Effector memory CD8-positive, alpha-beta T cell (primary cell): Measurements from ENCODE around the gene SMIM15.

Source experiments
- ATAC-seq: fragments of 150-1000 bp; cut with Tn5 transposase; replicated peaks from 2 replicates; pipeline ENCODE4 v1.10.0; 2021; ENCODE audit warnings: mild to moderate bottlenecking, moderate library complexity
- DNase-seq, 3 experiments: peaks; one replicate each; pipeline ENCODE4 v3.0.0; 2021
- H3K27ac Mint-ChIP-seq, 2 donors: one replicate each; pipeline ENCODE4 v1.8.0; 2022; ENCODE audit warnings: mild to moderate bottlenecking in 2 of 2, mixed read lengths in 2 of 2, moderate library complexity in 2 of 2
- H3K27me3 Mint-ChIP-seq, 2 donors: one replicate each; pipeline ENCODE4 v1.8.0; 2022; ENCODE audit warnings: mixed read lengths in 2 of 2
- H3K36me3 Mint-ChIP-seq: one replicate; pipeline ENCODE4 v1.8.0; 2022; ENCODE audit warnings: mild to moderate bottlenecking, moderate library complexity, mixed read lengths; ENCODE audit not compliant: insufficient read depth
- H3K4me1 Mint-ChIP-seq, 2 donors: one replicate each; pipeline ENCODE4 v1.8.0; 2022; ENCODE audit warnings: low read depth in 2 of 2, mixed read lengths in 2 of 2
- H3K4me3 Mint-ChIP-seq, 2 donors: one replicate each; pipeline ENCODE4 v1.8.0; 2022; ENCODE audit warnings: mild to moderate bottlenecking in 2 of 2, mixed read lengths in 2 of 2, moderate library complexity in 2 of 2
- H3K9me3 Mint-ChIP-seq, 2 donors: one replicate each; pipeline ENCODE4 v1.8.0; 2022; ENCODE audit warnings: mixed read lengths in 2 of 2

SMIM15 gene

DNA sequence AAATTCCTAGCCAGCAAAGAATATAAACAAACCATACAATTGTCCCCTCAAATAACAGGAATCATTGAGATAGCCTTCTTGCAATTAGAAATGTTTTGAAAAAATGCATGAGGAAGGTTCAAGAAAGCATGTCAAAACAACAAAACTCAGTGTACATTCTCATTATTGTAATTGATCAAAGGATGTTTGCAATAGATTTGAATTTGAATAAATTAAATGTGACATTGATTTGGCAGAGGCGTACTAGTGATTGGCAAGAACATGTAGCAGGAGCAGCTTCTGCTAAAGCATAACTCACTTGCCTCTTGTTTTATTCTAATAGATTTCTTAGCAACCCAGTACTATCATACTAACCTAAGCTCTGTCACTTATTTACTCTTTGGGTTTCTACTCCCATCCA lies 19.9 kb downstream of the SMIM15 start:
- no peak overlapping the region for H3K4me3 Mint-ChIP-seq
- peak overlapping the region in 1 of 2 donors; percentile 2 for H3K27ac Mint-ChIP-seq
- ATAC-seq (no peak), DNase-seq (no peak)
- H3K27me3 Mint-ChIP-seq = no peaks in the 10 kb centered on the region
- no peaks in the 10 kb centered on the region for H3K4me1 Mint-ChIP-seq
- peaks cover 0 to 7% of the 10 kb centered on the region in 2 donors for H3K9me3 Mint-ChIP-seq
- no peaks in the 10 kb centered on the region for H3K36me3 Mint-ChIP-seq

DNA sequence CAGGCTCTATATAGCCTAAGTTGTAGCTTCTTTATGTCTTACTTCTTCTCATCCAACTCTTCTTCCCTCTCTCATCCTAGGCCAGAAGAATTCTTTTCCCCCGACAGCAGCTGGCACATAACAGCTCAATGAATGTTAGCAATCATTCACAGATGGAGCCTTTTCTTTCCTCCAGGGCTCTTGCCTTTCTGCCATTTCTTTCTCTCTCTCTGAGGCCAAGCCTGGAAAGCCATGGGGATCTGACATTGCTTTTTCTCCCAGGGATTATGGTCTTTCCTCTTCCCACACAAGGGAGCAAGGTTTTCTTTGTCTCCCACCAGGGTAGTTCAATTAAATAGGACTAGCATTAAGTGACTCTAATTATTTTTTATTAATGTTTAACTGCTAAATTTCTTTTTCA lies 20.5 kb downstream of the SMIM15 start:
- H3K4me1 Mint-ChIP-seq = no peaks in the 10 kb centered on the region
- no peak overlapping the region for H3K4me3 Mint-ChIP-seq
- H3K9me3 Mint-ChIP-seq = peaks cover 0 to 5% of the 10 kb centered on the region in 2 donors
- DNase-seq (no peak), ATAC-seq (no peak)
- H3K36me3 Mint-ChIP-seq = no peaks in the 10 kb centered on the region
- peak overlapping the region in 1 of 2 donors; percentile 2 for H3K27ac Mint-ChIP-seq
- no peaks in the 10 kb centered on the region for H3K27me3 Mint-ChIP-seq

DNA sequence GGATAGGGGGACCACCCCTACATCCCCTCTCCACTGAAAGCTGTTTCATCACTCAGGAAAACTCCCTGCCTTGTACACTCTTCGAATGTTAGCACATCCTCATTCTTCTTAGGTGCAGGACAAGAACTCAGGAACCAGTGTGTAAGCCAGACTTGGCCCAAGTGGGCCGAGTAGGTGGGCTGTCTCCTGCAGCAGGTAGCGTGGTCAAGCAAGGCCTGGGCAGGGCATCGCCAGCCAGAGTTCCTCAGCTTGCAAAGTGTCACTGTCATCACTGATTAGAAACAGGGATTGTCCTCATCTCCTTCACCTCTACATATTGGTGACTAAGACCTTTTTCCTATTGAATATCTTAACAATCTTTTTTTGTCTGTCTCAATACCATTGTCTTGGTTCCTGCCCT lies 22.3 kb downstream of the SMIM15 start:
- Mint-ChIP-seq H3K4me1 (no peaks in the 10 kb centered on the region), H3K9me3 (no peaks in the 10 kb centered on the region), H3K4me3 (no peak overlapping the region), H3K27me3 (no peaks in the 10 kb centered on the region), H3K27ac (no peak overlapping the region), H3K36me3 (no peaks in the 10 kb centered on the region)
- no peak for DNase-seq
- no peak for ATAC-seq

DNA sequence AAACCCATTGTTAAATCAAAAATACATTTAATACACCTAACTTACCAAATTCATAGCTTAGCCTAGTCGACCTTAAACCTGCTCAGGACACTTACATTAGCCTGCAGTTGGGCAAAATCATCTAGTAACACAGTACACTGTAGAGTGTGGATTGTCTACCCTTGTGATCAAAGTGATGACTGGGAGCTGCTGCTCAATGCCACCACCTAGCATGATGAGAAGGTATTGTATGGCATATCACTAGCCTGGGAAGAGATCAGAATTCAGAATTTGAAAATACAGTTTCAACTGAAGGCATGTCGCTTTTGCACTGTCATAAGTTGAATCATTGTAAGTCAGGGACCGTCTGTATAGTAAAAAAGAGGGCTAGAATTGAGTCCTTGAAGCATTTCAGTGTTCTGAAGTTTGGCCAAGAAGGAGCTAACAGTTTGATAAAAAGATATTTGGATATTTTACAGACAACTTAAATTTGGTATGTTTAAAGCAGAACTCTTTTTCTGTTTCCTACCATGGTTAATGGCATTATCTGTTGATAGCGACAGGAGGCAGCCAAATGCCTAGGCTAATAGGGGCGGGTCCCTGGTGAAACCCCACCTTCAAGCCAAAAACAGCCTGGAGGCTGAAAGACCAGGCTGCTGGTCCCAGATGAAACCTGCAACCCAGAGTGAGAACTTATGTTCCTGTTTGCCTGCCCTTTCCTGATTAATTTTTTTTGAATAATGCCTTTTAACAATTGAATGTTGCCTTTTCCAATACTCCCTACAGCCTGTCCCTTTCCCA lies 23.0 kb downstream of the SMIM15 start:
- Mint-ChIP-seq H3K27me3 (no peaks in the 10 kb centered on the region), H3K9me3 (no peaks in the 10 kb centered on the region), H3K4me1 (no peaks in the 10 kb centered on the region), H3K4me3 (no peak overlapping the region), H3K27ac (no peak overlapping the region), H3K36me3 (no peaks in the 10 kb centered on the region)
- DNase-seq (no peak), ATAC-seq (no peak)

DNA sequence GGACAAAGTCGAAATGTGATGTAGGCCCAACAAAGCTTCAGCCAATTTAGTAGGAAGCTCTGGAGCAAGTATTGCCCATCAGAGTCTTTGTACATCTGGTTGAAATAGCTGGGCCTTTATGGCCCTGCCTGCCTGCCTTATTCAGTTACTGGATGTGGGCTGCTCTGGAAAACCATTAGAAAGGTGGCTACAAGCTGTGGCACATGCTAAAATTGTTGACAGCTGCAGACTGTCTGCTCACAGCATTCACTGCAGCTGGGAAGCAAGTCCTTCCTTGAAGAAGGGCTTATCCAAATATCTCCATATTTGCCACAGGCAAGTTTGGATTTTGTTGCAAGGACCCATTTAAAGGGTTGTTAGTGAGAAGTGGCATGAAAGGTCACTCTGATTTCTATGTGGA lies 24.4 kb downstream of the SMIM15 start:
- no peak for DNase-seq
- Mint-ChIP-seq H3K9me3 (no peaks in the 10 kb centered on the region), H3K4me3 (no peak overlapping the region), H3K27me3 (no peaks in the 10 kb centered on the region), H3K27ac (no peak overlapping the region), H3K36me3 (no peaks in the 10 kb centered on the region), H3K4me1 (no peaks in the 10 kb centered on the region)
- ATAC-seq = no peak

DNA sequence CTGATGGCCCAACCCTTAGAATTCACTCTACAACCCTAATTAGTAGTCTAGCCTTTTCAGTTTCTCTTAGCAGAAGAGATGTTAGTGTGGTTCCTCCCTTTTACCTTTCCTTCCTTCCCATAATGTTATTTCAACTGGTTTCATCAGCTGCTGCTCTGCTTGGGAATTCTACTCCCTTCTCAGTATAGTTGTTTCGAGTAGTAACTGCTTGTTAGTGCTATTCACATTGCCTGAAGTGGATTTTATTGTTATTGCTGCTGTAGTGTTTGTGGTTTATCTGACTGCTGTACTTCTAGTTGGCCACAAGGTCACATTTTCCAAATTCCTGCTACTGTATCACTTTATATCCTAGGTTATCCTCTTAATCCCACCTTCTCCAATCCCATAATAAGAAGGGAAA lies 29.7 kb downstream of the SMIM15 start:
- Mint-ChIP-seq H3K4me3 (no peak overlapping the region), H3K9me3 (no peaks in the 10 kb centered on the region), H3K4me1 (no peaks in the 10 kb centered on the region), H3K36me3 (no peaks in the 10 kb centered on the region), H3K27me3 (no peaks in the 10 kb centered on the region), H3K27ac (no peak overlapping the region)
- DNase-seq (no peak), ATAC-seq (no peak)

DNA sequence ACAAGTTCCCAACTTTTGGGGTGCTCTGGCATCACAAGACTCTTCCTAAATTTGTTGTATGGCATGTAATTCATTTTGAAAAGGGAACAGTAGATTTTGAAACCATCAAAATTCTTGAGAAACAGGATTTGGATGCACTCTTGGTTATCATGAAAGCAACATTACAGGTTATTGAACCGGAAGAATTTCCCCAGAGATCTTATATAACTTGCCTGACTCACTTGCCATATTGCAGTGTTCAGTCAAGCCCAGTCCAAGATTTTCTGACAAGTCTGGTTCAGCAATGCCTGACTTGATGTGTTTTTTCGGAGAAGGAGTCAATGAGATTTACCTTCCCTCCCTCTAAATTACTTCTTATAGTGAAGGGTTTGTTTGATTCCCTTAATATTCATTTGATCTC lies 32.0 kb downstream of the SMIM15 start:
- H3K36me3 Mint-ChIP-seq = no peaks in the 10 kb centered on the region
- no peak overlapping the region for H3K27ac Mint-ChIP-seq
- no peak overlapping the region for H3K4me3 Mint-ChIP-seq
- no peak for ATAC-seq
- no peaks in the 10 kb centered on the region for H3K9me3 Mint-ChIP-seq
- DNase-seq = no peak
- H3K4me1 Mint-ChIP-seq = no peaks in the 10 kb centered on the region
- H3K27me3 Mint-ChIP-seq = no peaks in the 10 kb centered on the region

DNA sequence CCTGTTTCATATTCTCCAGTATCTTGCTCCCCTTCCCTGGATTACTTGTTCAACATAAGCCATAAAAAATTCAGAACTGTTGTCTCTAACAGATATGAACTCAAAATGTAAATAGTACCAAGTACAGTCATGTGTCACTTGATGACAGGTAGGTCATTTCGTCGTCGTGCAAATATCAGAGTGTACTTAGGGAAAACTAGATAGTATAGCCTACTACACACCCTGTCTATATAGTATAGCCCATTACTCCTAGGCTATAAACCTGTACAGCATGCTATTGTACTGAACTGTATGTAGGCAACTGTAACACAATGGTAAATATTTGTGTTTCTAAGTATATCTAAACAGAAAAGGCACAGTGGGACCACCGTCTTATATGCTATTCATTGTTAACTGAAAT lies 39.1 kb downstream of the SMIM15 start:
- Mint-ChIP-seq H3K27ac (no peak overlapping the region), H3K4me3 (no peak overlapping the region), H3K4me1 (no peaks in the 10 kb centered on the region), H3K36me3 (peaks cover 3% of the 10 kb centered on the region), H3K9me3 (no peaks in the 10 kb centered on the region), H3K27me3 (no peaks in the 10 kb centered on the region)
- no peak for DNase-seq
- ATAC-seq = no peak

DNA sequence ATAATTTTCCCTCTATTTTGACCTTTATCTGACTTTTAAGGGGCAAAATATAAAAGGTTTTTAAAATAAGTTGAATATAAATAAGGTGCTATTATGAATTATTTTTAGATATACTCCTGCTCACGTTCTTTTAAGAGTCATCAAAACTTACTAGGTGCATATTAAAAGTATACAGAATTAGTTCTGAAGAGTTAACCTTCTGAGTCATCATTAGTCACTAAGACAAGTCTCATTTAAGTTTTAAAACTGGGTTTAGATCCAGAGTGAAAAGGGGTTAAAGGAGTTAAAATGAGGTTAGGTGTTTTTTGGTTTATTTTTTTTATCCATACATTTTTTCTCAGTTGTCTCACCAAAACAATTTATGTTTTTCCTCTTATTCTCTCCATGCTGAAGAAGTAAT lies 41.7 kb downstream of the SMIM15 start:
- ATAC-seq (no peak), DNase-seq (no peak)
- Mint-ChIP-seq H3K9me3 (no peaks in the 10 kb centered on the region), H3K27me3 (no peaks in the 10 kb centered on the region), H3K4me3 (no peak overlapping the region), H3K27ac (no peak overlapping the region), H3K4me1 (no peaks in the 10 kb centered on the region), H3K36me3 (peaks cover 3% of the 10 kb centered on the region)

DNA sequence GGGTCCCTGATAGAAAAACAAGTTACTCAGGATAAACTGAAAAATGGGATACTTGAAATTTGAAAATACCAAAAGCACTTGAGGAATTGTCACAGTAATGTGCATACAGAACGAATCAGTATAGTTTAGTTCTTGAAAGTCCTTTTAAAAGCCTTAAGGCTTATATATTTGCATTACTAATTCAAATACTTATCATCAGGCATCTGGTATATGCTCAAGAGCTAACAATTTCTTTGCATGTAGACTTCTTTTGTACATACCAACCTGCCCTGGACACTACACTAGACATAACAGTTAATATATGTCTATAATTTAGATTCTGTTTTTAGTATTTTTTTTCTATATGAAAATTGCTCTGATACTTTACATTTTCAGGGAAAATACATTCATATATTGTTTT lies 43.2 kb downstream of the SMIM15 start:
- DNase-seq (no peak), ATAC-seq (no peak)
- Mint-ChIP-seq H3K4me3 (no peak overlapping the region), H3K4me1 (no peaks in the 10 kb centered on the region), H3K27ac (no peak overlapping the region), H3K27me3 (no peaks in the 10 kb centered on the region), H3K9me3 (peaks cover 0 to 4% of the 10 kb centered on the region in 2 donors), H3K36me3 (peaks cover 3% of the 10 kb centered on the region)

DNA sequence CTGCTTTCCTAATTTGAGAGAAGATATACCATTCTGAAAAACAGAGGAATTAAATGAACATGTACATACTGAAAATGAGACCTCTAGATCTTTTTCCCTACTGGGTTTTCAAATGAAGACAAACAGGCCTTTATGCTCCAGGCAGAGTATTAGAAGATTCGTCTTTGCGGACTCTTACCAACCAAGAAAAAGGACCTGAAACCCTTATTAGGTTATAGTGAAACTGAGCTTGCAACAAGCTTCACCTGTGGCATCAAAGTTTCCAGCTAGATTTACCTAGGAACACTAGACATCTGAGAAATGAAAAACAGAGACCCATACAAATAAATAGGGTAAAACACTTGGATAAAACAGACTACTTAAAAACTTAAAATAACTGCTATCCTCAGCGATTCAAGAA lies 46.3 kb downstream of the SMIM15 start:
- Mint-ChIP-seq H3K4me1 (no peaks in the 10 kb centered on the region), H3K9me3 (peaks cover 0 to 12% of the 10 kb centered on the region in 2 donors), H3K27ac (no peak overlapping the region), H3K27me3 (no peaks in the 10 kb centered on the region), H3K4me3 (no peak overlapping the region), H3K36me3 (no peaks in the 10 kb centered on the region)
- no peak for DNase-seq
- no peak for ATAC-seq

DNA sequence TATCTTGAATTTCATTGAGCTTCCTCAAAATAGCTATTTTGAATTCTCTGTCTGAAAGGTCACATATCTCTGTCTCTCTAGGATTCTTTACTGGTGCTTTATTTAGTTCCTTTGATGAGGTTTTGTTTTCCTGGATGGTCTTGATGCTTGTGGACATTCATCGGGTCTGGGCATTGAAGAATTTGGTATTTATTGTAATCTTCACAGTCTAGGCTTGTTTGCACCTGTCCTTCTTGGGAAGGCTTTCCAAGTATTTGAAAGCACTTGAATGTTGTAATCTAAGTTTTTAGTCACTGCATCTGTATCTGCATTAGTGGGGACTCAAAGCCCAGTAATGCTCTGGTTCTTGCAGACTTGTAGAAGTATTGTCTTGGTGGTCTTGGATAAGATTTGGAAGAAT lies 47.8 kb downstream of the SMIM15 start:
- DNase-seq = no peak
- Mint-ChIP-seq H3K4me1 (peaks cover 0 to 5% of the 10 kb centered on the region in 2 donors), H3K36me3 (no peaks in the 10 kb centered on the region)

More for the DNA sequence above, 47.8 kb downstream of the SMIM15 start:
- no peak overlapping the region for H3K4me3 Mint-ChIP-seq
- no peak for ATAC-seq
- no peaks in the 10 kb centered on the region for H3K27me3 Mint-ChIP-seq
- H3K27ac Mint-ChIP-seq = no peak overlapping the region
- peaks cover 0 to 12% of the 10 kb centered on the region in 2 donors for H3K9me3 Mint-ChIP-seq
